Osteoblast (primary cell): ENCODE data around the gene TEX22. TPM values are rescaled to one million over a fixed set of nuclear protein-coding genes. Genes with fewer than 3 reads are reported as not detected.

ENCODE experiments used
- DNase-seq: peaks from one replicate; pipeline ENCODE4 v3.0.0; 2011; ENCODE audit warnings: low spot score, mixed read lengths; ENCODE audit not compliant: insufficient read length; ENCODE audit errors: missing footprints
- H2AFZ ChIP-seq: 2 replicates; pipeline ENCODE4 v1.6.0; 2011; ENCODE audit warnings: mild to moderate bottlenecking, low read length
- H3K27ac ChIP-seq: 2 replicates; pipeline ENCODE4 v1.5.1; 2011; ENCODE audit warnings: mild to moderate bottlenecking, low read depth, low read length, moderate library complexity
- H3K27me3 ChIP-seq: 2 replicates; pipeline ENCODE4 v1.6.0; 2012; ENCODE audit warnings: mild to moderate bottlenecking, control low read depth, inconsistent platforms, low read length, moderate library complexity; ENCODE audit not compliant: insufficient read depth
- H3K36me3 ChIP-seq: 2 replicates; pipeline ENCODE4 v1.5.1; 2011; ENCODE audit warnings: mild to moderate bottlenecking, low read length, control low read depth, moderate library complexity; ENCODE audit not compliant: insufficient read depth
- H3K4me1 ChIP-seq: 2 replicates; pipeline ENCODE4 v1.5.1; 2011; ENCODE audit warnings: mild to moderate bottlenecking, low read length, control low read depth, moderate library complexity; ENCODE audit not compliant: insufficient read depth
- H3K4me2 ChIP-seq: 2 replicates; pipeline ENCODE4 v1.6.0; 2011; ENCODE audit warnings: mild to moderate bottlenecking, low read length; ENCODE audit not compliant: insufficient read depth
- H3K4me3 ChIP-seq: fragments of 200-600 bp; sonication (generic); 3 replicates; pipeline ENCODE4 v1.5.1; 2012; ENCODE audit warnings: mild to moderate bottlenecking, low read length, inconsistent platforms; ENCODE audit not compliant: insufficient read depth
- H3K79me2 ChIP-seq: 2 replicates; pipeline ENCODE4 v1.6.0; 2012; ENCODE audit warnings: mild to moderate bottlenecking, low read length, control low read depth, inconsistent platforms; ENCODE audit not compliant: insufficient read depth
- H3K9me3 ChIP-seq: 2 replicates; pipeline ENCODE4 v1.5.1; 2011; ENCODE audit warnings: low read depth, low read length, control low read depth
- H4K20me1 ChIP-seq: 2 replicates; pipeline ENCODE4 v1.6.0; 2012; ENCODE audit warnings: mild to moderate bottlenecking, low read length, control low read depth; ENCODE audit not compliant: insufficient read depth
- CTCF ChIP-seq: IDR thresholded peaks from 2 replicates; pipeline ENCODE4 v1.5.1; 2011; ENCODE audit warnings: mild to moderate bottlenecking, low read depth, low read length, moderate library complexity; ENCODE audit errors: extremely low read depth
- total RNA-seq: library from RNA; depleted of rRNA; stranded (reverse); fragments of >200 nt; gene quantifications from 2 replicates; pipeline ENCODE4 v1.2.3, GENCODE V29; 2012

TEX22 gene
- total RNA-seq, 1 donor: under 0.01 TPM

DNA sequence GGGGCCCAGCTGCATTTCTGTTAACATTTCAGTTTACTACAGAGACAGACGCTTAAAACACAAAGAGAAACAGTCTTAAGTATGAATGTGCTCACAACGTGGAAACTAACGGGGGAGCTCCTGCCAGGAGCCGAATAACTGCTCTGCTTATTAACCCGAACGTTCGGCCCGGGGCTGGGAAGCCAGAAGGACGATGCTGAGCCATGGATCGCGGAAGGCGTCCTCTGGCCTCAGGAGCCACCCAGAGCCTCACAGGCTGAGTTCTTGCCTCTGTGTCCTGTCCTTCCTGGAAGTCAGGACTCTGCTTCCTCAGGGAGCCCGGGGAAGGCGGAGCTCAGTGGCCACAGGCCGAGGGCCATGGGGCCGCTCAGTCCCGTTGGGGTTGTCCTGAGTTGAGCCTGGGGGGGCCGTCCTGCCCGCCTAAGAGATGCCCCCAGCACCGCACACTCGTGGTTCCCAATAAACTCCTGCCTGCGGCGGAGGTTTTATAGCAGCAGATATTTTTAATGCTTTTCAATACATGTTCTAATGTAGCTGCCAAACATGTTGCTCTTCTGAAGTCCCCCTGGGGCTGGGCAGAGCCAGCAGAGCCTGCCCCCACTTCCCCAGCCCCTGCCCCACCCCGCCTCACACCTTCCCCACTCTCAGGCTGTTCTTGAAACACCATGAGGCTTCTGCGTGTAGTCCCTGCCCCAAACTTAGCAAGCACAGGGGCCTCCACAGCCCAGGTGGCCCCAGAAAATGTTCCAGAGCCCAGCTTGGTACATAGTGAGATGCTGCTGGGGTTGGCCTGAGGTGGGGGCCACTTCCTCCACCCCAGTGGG, 3.4 kb upstream of the TEX22 start:
- no peaks in the 10 kb centered on the region for H4K20me1 ChIP-seq
- no peaks in the 10 kb centered on the region for H3K36me3 ChIP-seq
- no peak overlapping the region for H3K4me3 ChIP-seq
- no peak overlapping the region for H3K4me2 ChIP-seq
- H3K9me3 ChIP-seq: no peaks in the 10 kb centered on the region
- H2AFZ ChIP-seq: no peak overlapping the region
- DNase-seq: peak; percentile 84
- TF ChIP-seq CTCF: no peak
- peaks cover 13% of the 10 kb centered on the region for H3K79me2 ChIP-seq
- no peak overlapping the region for H3K27ac ChIP-seq
- peaks cover 10% of the 10 kb centered on the region for H3K4me1 ChIP-seq
- no peaks in the 10 kb centered on the region for H3K27me3 ChIP-seq

GRCh38 chr14:105395538-105395854, 2.8 kb upstream of the TEX22 start:
- no peaks in the 10 kb centered on the region for H3K27me3 ChIP-seq
- H3K4me2 ChIP-seq: no peak overlapping the region
- H2AFZ ChIP-seq: no peak overlapping the region
- peak; percentile 62 for DNase-seq
- H3K79me2 ChIP-seq: peaks cover 13% of the 10 kb centered on the region
- no peaks in the 10 kb centered on the region for H4K20me1 ChIP-seq
- peaks cover 4% of the 10 kb centered on the region for H3K36me3 ChIP-seq
- H3K4me3 ChIP-seq: no peak overlapping the region
- no peak for TF ChIP-seq CTCF
- H3K9me3 ChIP-seq: no peaks in the 10 kb centered on the region
- H3K4me1 ChIP-seq: peaks cover 10% of the 10 kb centered on the region
- H3K27ac ChIP-seq: no peak overlapping the region

DNA sequence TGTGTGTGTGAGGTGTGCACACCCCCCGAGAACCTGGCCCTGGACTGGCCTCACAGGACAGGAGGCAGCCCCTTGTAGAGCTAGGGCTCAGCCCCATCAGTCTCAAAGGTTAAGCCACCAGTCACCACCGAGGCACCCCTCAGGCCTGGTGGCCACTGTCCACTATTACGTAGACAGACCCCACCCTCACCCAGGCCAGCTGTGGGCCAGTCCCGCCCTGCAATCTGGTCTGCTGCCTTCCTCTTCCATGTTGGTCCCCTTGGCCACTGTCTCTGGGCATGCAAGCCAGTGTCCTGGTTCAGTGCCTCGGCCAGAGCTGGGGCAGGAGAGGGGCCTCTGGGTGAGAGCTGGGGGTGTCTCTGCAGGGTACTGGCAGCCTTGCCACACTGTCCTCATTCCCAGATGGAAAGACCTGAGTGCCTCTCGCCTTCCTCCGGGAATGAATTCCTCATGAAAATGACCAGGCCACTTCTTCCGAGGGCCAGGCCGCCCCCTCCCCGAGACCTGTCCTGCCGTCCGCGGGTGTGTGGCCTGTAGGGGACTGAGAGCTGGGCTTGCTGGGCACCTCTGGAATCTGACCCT, 897 bp upstream of the TEX22 start:
- peak overlapping the region; percentile 86 for H3K4me2 ChIP-seq
- peak; percentile 83 for DNase-seq
- H3K4me3 ChIP-seq: peak overlapping the region; percentile 81
- peaks cover 13% of the 10 kb centered on the region for H3K79me2 ChIP-seq
- no peak overlapping the region for H3K27ac ChIP-seq
- no peaks in the 10 kb centered on the region for H4K20me1 ChIP-seq
- TF ChIP-seq CTCF: no peak
- peaks cover 12% of the 10 kb centered on the region for H3K36me3 ChIP-seq
- H3K4me1 ChIP-seq: peaks cover 10% of the 10 kb centered on the region
- H3K9me3 ChIP-seq: no peaks in the 10 kb centered on the region
- H2AFZ ChIP-seq: peak overlapping the region; percentile 59
- no peaks in the 10 kb centered on the region for H3K27me3 ChIP-seq

DNA sequence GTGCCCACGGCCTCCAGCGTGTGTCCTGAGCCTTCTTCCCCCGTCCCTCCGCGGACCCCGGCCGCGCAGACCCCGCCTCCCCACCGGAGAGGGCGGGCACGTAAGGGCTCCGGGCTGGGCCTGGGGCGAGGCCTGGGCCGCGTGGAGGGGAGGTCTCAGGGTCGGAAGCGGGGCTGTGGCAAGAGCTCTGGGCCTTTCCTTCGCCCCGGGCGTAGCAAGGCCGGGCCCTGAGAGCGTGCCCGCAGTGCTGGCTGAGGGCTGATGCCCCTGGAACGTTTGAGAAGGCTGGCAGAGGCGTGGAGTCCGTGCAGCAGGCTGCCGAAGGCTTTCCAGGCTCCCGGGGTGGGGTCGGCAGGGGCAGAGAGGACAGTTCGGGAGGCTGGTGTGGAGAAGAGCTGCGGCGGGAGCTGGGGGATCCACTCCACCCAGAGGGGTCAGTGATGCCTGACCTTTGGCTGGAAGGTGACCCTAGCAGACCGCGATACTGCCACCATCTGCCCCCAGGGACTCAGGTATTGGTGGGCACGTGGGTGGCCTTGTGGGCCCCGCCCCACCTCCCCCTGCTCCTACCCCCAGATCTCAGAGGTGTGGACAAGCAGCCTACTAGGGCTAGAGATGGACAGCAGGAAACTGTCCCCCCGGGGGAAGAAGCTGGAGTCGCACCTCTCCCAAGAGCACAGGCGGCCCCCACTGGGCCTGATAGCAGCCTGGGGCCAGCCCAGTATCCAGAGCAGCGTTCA, 558 bp downstream of the TEX22 start:
- no peak for DNase-seq
- Histone ChIP-seq H3K27ac (peak overlapping the region; percentile 69), H3K79me2 (peaks cover 13% of the 10 kb centered on the region), H4K20me1 (no peaks in the 10 kb centered on the region), H3K36me3 (peaks cover 12% of the 10 kb centered on the region), H3K9me3 (no peaks in the 10 kb centered on the region), H3K4me1 (peaks cover 10% of the 10 kb centered on the region), H2AFZ (peak overlapping the region; percentile 65), H3K4me3 (peak overlapping the region; percentile 81), H3K27me3 (no peaks in the 10 kb centered on the region), H3K4me2 (peak overlapping the region; percentile 86)
- TF ChIP-seq CTCF: no peak
